Activated CD8-positive, alpha-beta memory T cell treated with anti-CD3 and anti-CD28 coated beads for 4 hours (primary cell): ENCODE results near the gene ZNF611.
"Not testable (repeated sequence)": the region's sequence is repeated elsewhere in the genome, so short reads cannot be mapped to it uniquely, and the experiment has no call there.

Experiments
- DNase-seq, 2 donors: peaks; one replicate each; pipeline ENCODE4 v3.0.0-alpha.2; 2020; ENCODE audit warnings: low read depth in 2 of 2

Gene ZNF611

DNA sequence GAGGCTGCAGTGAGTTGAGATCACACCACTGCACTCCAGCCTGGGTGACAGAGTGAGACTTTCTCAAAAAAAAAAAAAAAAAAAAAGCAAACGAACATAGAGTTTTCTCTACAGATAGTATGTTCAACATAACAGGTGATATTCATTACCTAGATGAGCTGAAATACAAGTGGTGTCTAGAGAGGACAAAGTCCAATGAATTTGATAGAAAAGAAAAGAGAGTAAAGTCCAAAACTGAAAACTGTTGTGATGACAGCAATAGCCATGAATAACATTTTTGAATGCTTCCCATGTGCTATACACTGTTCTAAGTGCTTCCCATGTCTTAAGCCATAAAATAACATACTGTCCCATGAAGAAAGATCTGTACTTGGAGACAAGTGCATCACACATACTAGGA, 53.6 kb downstream of the ZNF611 start:
- DNase-seq, result not testable (repeated sequence)

DNA sequence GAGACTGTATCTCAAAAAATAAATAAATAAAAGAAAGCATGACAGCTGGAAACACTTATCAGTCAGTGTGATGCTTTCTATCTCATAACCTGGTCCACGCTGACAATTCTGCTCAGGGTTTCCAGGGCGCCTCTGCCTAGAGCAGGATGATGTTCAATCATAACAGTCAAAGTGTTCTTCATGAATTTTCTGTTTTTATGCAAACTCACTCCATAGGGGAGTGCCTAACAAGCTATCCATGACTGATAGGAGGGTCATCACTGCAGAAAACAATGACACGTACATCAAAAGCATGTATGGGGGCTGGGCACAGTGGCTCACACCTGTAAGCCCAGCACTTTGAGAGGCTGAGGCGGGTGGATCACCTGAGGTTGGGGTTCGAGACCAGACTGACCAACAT, 55.2 kb downstream of the ZNF611 start:
- DNase-seq, result no peak

DNA sequence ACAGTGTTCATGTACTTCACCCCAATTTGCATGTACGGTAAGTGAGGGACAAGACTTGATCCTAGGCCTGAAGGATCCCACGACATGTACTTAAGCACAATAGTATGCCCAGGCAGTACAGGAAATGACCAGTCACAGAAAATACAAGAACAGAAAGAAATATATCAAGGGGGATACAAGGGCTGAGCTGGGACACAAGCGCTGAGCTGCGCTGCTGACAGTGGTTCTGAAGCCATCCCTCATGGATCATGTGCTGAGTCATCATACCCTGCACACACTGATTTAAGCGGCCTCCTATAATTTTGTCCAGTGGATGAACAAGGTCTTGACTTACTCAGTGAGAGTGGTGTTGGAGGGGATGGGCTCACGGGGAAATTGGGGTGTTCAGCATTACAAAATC, 59.6 kb downstream of the ZNF611 start:
- DNase-seq, result not testable (repeated sequence)

DNA sequence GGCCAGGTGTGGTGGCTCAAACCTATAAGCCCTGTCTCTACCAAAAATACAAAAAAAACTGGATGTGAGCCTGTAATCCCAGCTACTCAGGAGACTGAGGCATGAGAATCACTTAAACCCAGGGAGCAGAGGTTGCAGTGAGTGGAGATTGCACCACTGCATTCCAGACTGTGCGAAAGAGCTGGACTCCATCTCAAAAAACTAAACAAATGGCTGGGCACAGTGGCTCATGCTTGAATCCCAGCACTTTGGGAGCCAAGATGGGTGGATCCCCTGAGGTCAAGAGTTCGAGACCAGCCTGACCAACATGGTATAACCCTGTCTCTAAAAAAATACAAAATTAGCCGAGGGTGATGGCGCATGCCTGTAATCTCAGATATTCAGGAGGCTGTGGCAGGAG, 61.8 kb downstream of the ZNF611 start:
- DNase-seq, result no peak

DNA sequence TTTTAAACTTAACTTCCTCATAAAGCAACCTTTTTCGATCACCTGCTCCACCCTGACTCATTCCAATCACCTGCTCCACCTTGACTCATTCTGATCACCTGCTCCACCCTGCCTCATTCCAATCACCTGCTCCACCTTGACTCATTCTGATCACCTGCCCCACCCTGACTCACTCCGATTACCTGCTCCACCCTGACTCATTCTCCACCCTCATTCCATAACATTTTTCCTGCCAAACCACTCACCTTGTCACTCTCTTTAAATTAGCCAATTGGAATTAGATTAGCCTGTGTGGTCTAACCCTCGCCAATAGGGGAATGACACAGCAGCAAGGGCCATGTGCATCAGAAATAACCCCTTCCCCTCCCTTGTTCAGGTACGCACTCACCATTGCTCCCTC, 64.8 kb downstream of the ZNF611 start:
- no peak for DNase-seq

DNA sequence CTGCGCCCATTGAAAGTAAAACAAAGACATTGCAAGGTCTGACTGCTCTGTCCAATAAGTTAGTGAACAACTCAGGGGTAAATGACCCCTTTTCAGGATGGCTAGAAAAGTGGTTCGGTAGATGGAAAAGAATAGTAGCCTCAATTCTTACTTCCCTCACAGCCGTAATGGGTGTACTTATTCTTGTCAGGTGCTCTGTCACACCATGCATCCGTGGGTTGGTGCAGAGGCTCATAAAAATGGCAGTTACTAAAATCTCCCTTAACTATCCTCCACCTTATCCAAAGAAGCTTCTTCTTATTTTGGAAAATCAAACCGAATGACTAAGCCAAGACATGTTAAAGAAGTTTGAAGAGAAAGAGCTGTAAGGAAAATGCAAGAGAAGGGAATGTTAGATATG, 65.3 kb downstream of the ZNF611 start:
- no peak for DNase-seq

DNA sequence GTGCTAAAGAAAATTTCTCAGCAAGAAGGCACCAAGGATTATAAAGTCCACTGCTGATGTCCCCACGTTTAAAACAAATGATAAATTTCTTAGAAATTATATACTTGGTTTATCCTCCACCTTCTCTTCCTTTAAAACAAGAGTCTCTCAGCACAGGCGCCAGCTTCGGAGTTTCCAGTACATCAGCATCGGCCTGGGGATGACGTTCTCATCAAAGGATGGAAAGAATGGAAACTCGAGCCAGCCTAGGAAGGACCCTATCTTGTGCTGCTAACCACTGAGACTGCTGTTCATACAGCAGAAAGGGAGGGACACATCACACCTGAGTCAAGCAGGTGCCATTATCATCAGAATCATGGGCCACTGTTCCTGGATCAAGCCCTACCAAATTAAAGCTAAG, 66.9 kb downstream of the ZNF611 start:
- DNase-seq, result no peak

DNA sequence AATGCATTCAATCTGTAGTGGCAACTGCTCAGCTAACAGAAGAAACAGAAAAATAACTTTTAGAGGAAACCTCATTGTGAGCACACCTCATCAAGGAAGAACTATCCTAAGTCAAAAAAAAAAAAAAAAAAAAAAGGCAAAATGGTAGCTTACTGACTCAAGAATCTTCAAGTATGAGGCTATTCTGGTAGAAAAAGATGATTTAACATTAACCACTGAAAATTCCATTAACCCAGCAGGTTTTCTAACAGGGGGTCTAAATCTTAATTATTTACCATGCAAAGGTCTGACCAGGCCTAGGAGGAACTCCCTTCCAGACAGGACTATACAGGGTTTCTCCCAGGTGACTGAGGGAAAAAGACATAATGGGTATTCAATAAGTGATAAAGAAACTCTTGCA, 68.3 kb downstream of the ZNF611 start:
- no peak for DNase-seq

DNA sequence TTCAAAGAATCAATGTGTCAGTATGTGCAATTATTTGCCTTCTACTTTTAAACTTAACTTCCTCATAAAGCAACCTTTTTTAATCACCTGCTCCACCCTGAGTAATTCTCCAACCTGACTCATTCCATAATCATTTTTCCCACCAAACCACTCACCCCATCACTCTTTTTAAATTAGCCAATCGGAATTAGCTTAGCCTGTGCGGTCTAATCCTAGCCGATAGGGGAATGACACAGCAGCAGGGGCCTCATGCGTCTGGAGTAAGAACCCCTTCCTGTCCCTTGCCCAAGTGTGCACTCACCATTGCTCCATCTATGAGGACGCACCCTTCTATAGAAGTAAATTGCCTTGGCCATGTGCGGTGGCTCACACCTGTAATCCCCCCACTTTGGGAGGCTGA, 69.3 kb downstream of the ZNF611 start:
- no peak for DNase-seq

DNA sequence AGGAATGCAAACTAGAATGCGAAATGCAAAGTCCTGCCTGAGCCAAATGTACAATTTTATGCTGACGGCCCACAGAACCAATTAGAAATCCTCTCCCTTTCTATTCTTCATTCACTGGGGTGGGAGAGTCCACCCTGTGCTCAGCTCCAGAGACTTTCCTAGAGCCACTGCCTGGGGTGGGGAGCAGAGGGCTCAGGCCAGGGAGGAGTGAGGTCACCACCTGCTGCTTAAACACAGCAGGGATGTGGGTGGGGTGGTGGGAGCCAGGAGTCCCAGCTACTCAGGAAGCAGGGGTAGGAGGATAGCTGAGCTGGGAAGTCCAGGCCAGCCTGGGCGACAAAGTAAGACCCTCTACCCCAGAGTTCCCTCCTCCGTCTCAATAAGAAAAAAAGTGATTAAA, 69.8 kb downstream of the ZNF611 start:
- no peak for DNase-seq

DNA sequence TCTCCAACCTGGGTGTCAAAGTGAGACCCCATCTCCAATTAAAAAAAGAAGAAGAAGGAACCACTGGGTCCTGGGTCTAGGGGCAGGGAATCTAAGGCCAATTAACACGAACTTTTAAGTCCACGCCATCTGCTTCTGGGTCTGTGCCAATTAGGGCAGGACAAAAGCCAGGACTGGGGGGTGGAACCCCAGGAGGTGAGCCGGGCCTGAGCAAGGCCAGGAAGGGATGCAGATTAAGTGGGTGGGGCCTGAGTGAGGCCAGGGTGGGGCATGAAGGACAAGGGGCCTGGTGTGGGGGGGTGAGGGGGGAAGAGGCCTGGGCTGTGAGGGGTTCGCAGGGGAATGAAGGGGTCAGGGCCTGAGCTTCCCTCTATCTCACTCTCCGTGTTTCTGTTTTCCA, 70.4 kb downstream of the ZNF611 start:
- no peak for DNase-seq

DNA sequence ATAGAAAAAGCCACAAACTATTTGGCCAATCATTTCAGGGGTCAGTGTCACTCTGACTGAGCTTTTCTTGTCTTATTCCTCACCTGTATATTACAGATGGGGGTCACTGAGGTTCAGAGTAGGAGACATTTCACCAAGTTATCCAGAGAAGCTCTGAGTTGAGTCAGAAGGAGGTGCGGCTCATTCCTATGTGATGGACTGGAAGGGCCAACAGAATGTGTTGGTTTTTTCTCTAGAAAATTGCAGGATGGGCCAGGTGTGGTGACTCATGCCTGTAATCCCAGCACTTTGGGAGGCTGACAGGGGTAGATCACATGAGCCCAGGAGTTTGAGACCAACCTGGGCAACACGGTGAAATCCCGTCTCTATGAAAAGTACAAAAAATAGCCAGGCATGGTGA, 72.2 kb downstream of the ZNF611 start:
- DNase-seq, result no peak

DNA sequence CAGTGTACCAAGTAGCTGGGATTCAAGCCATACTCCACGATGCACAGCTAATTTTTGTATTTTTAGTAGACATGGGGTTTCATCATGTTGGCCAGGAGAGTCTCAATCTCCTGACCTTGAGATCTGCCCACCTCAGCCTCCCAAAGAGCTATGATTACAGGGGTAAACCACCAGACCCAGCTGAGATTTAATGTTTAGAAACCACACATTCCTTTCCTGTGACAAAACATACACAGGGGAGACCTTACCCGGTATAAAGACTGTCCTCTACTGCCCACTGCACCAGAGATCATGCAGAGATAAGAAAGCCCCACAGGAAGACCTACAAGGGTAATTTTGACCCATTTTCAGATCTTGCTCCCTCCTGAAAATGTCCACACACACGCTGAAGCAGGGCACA, 73.9 kb downstream of the ZNF611 start:
- no peak for DNase-seq

DNA sequence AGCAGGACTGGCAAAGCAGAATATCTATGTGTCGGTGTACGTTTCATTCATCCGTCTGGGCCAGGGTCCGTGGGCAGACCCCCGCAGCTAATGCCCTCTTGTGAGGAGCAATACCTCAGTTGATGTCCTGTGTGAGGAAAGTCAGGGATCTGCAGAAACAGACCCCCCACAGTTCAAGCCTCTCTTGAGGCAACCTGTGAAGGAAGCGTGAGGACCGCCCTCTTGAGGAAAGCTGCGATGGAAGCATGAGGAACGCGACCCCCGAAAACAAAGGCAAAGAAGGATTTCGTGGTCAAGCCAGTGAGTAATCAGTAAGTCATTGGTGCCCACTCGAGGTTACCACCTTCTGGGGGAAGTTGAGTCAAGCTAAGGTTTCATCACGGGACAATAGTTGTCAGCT, 75.8 kb downstream of the ZNF611 start:
- DNase-seq, result no peak

DNA sequence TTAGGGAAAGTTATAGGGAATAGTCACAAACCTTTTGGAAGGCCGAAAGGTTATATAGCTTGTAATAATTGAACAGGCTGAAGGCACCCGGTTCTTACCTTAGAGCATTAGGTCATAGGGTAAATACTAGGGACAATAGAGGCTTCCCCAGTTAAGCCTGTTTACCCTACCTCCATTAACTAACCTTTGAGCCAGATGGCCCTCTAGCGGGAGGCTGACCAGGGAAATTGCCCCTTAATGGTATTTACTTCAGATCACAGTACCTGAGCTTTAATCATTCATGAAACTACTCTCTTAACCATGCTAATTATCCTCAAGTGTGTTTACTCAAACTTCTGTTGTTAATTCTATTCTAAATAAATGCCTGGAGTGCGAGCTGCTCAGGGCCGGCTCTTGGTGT, 76.2 kb downstream of the ZNF611 start:
- DNase-seq, result no peak

DNA sequence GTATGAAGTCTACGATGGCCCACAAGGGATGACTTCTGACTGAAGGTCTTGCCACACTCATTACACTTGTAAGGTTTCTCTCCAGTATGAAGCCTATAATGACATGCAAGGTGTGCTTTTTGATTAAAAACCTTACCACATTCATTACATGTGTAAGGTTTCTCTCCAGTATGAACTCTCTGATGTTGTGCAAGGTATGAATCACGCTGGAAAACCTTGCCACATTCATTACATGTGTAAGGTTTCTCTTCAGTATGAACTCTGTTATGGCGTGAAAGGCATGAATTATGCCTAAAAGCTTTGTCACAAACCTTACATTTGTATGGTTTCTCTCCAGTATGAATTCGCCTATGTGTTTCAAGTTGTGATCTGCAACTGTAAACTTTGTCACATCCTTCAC, 81.7 kb downstream of the ZNF611 start:
- DNase-seq, result no peak
